HUDEP-2 (cell line): Measurements from ENCODE around the gene RMI2.

Experiments used
- DNase-seq, 76 experiments: peaks; one replicate each; lab custom pipeline; 2025; ENCODE audit not compliant: unreplicated experiment in 76 of 76; lab: John Stamatoyannopoulos, UW

The RMI2 gene

DNA sequence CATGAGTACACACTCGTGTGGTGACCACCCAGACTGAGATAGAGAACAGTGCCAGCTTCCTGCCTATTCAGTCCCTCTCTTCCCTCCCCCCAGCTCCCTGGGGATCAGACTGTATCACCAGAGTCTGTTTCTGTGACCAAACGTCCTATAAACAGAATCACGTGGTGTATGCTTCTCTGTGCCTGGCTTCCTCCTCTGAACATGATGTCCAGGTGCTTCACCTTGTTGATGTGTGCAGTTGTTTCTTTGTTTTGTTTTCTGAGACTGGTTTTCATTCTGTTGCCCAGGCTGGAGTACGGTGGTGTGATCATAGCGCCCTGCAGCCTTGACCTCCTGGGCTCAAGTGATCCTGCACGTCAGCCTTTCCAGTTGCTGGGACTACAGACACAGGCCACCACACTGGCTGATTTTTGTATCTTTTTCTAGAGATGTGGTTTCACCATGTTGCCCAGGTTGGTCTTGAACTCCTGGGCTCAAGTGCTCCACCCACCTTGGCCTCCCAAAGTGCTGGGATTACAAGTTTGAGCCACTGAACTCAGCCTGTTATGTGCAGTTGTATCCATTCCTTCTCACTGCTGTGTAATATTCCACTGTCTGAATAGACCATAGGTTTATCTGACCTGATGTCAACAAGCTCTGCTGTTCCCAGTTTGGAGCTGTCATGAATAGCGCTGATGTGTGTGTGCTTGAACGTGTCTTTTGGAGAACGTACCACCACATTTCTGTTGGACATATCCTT, 35.2 kb upstream of the RMI2 start:
- no peak for DNase-seq

DNA sequence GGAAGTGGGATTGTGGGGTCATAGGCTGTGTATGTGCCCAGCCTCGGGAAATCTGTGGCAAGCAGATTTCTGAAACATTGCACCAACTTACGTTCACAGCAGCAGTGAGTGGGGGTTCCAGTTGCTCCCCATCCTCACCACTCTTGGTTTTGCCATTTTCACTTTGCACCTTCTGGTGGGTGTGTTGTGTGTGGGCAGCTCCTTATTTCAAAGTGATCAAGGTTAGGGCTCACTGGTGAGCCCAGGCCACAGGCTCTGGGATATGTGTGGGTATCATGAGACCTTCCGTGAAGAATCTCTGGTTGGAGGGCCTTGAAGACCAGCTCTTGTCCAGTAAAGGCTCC, 34.7 kb upstream of the RMI2 start:
- DNase-seq: no peak

DNA sequence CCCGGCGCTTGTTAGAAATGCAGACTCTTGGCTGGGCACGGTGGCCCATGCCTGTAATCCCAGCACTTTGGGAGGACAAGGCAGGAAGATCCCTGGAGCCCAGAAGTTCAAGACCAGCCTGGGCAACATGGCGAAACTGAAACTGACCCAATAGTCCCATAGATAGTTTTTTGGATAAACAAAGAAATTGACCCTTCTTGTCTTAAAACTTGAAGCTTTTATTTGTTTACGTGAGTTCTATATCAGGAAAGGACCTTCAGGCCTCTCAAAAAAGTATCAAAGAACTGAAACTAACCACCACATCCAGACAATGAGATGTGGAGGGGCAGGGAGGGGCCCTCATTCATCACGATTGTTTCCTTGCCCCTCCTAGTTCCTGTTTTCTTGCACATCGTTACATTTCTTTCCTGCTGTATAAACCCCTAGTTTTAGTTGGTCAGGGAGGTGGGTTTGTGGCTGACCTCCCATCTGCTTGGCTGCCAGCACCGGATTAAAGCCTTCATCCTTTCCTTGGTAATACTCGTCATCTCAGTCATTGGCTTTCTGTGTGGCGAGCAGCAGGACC, 34.2 kb upstream of the RMI2 start:
- DNase-seq: peak in 1 of 76 experiments; percentile 9

DNA sequence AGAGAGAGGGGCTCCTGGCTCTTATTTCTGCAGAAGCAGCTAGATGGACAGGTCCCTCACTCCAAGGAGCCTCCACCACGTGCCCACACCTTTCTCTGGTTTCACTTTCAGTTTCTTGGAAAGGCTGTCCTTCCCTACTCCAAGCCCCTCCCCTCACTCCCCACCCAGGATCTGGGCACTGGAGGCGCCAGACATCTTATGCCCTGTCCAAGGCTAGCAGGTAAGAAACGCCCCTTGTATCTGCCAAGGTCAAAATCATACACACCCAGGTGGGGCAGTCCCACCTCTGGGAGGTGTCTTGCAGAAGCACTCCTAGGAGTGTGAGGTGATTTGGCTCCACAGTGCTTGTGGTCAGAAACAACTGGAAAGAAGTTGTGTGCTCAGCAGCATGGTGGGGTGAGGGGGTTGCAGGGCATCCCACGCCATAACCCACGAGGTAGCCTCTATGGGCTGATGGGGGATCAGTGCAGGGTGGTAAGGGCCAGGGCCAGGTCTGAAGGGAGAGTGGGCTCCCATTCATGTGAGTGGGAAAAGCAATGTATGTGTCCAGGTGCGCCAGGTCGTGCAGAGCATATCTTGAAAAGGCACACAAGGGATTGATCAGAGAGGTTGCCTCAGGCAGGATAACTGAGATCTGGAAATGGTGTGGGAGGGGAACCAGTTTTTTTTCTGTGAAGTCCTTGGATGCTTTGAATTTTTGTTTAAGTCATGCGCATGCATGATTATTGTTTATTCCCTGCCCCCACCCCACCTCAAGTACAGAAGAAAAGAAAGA, 32.4 kb upstream of the RMI2 start:
- peak in 7 of 76 experiments; percentile 4 to 23 (median 5) for DNase-seq

DNA sequence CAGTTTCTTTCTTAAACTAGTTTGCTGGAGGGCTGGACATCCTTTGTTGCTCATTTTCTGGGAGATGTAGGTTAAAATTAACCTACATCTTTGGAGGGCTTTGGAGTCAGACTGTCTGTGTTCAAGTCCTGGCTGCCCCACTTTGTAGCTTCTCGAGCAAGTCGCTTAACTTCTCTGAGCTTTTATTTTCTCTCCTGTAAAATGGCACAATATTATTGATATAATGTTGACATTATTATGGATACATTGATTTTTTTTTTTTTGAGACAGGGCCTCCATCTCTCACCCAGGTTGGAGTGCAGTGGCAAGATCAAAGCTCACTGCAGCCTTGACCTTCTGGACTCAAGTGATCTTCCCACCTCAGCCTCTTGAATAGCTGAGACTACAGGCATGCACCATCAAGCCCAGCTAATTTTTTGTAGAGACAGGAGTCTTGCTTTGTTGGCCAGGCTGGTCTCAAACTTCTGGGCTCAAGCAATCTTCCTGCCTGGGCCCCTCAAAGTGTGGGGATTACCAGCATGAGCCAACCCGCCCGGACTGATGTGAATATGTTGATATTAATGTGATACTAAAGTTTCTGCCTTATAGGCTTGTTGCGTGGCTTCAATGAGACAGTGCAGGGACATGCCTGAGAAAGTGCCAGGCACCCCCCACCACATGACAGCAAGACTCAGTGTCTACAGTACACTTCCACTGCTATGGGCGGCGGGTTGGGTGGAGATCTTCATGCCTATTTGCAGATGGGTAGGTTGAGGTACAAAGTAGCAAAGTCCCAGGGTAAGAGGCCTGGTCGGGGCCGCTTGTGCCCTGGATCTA, 31.6 kb upstream of the RMI2 start:
- no peak for DNase-seq

DNA sequence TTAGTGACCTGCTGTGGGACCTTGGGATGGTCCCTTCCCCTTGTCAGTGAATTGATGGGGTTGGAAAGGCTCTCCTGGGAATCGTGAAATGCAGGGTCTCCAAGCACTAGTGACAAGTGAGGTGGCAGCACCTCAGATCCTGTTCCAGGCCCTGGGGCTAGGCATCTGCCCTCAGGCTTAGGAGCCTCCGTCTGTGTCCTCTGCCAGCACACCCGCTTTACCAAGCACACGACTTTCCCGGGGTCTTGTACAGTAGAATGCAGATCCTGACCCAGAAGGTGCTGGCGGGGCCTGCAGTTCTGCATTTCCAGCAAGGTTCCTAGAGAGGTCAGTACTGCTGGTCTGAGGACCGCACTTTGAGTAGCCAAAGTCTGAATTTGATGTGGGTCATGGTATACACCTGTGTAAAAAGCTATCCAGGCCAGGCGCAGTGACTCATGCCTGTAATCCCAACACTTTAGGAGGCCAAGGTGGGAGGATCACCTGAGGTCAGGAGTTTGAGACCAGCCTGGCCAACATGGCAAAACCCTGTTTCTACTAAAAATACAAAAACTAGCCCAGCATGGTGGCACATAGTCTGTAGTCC, 30.9 kb upstream of the RMI2 start:
- no peak for DNase-seq

DNA sequence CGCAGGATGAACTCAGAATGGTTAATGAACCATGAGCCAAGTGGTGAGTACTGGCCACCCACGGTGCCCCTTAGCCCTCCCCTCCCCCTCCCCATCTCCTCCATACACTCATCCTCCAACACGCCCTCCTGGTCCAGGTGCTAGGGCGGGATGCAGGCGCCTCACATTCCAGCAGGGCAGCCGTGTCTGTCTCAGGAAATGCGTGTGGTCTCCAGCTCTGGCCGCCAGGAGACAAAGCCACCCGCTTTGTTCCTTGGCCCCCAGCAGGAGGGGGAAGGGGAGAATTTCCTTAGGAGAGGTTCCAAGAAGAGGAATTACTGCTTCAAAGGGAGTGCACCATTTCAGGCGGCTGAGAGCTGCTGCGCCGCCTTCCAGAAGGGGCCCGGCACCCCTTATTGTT, 29.7 kb upstream of the RMI2 start:
- DNase-seq: no peak

DNA sequence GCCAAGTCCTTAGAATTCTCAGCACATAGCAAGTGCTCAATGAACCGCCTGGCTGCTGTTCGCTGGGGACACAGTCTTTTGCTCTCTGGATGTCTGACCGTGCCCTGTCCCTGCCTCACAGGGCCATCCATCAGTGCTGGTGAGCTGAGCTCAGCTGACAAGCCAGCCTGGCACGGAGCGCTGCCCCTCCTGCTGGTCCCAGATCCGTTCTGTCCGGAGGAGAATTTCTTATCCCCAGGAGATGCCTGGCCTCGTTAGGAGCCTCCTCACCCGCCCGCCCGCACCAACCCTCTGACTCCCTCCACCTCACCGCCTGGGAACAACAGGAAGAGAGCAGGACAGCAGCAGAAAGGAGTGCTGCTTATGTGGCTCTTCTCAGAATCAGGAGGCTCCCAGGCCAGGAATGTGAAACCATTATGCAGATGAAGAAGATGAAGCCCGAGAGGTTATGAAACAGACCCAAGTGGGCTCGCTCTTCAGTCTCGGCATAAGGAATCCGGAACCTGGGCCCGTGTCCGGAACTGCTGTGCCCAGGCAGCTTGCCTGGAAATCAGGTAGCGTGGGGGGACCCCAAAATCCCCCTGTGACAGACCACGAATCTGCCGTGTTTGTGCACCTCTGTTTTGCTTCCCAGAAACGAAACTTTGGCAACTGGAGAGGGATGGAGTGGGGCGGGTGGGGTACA, 28.8 kb upstream of the RMI2 start:
- no peak for DNase-seq

DNA sequence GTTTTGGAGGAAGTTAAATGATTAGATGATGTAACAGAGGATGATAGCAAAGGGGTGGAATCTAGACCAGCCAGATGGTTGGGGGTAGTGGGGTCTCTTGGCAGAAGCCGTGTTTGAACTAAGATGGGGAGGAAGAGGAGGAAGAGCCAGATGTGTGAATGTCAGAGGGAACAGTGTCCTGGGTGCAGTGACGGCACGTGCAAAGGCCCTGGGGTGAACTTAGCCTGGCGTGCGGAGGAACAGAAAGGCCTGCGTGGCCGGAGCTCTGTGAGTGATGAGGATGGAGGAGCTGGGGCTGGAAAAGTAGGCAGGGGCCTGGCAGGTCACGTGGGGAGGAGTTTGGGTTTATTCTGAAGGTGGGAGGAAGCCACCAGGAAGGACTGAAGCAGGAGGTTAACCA, 26.4 kb upstream of the RMI2 start:
- no peak for DNase-seq

DNA sequence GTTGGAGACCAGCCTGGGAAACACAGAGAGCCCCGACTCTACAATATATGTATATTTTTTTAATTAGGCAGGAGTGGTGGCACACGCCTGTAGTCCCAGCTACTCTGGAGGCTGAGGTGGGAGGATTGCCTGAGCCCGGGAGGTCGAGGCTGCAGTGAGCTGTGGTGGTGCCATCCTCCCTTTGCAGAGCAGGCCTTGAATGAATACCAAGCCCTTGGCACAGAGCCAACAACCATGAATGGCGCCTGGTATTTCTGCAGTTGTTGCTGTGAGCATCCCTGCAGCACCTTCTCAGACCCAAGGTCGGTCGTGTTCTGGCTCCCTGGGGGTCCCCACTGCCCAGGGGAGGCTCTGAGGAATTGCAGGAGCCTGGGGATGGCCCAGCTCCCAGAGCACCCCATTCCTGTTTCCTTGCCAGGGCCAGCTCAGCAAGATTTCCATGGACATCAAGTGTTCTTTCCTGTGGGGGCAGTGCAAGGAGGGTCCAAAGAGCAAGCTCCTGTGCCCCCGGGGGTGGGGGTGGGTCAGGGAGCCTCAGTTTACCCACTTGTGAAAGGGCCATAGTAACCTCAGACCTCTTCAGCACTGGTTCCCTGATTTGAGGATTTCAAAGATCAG, 25.6 kb upstream of the RMI2 start:
- DNase-seq: peak in 14 of 76 experiments; percentile 2 to 25 (median 13)

DNA sequence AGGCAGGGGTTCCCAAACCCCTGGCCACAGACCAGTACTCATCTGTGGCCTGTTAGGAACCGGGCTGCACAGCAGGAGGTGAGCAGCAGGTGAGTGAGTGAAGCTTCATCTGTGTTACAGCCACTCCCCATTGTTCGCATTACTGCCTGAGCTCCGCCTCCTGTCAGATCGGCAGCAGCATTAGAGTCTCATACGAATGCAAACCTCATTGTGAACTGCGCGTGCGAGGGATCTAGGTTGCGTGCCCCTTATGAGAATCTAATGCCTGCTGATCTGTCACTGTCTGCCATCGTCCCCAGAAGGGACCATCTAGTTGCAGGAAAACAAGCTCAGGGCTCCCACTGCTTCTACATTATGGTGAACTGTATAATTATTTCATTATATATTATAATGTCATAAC, 25.1 kb upstream of the RMI2 start:
- no peak for DNase-seq

DNA sequence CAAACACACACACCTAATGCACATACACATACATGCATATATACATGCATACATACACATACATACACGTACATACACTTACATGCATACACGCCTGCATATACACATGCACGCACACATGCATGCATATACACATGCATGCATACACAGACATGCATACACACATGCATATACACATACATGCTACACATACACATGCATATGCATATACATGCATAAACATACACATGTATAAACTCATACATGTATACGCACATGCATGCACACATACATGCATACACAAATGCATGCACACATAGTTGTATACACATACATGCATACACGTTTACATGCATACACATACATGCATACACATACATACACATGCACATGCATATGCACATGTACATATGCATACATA, 23.6 kb upstream of the RMI2 start:
- DNase-seq: no peak

DNA sequence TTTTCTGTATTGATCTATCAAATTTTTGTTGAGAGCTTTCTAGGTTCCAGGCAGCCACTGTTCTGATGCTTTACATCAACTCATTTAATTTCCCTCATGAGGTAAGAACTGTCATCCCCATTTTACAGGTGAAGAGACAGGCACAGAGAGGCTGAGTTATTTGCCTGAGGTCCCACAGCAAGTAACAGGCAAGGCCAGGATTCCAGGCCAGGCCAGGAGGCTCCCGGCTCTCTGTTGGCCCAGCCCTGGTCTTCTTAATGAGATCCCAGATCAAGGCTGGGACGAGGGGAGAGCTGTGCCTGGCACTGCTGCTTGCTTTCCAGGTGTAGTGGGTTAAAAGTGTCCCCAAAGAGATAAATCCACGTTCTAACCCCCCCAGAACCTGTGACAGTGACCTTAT, 22.4 kb upstream of the RMI2 start:
- DNase-seq: no peak

DNA sequence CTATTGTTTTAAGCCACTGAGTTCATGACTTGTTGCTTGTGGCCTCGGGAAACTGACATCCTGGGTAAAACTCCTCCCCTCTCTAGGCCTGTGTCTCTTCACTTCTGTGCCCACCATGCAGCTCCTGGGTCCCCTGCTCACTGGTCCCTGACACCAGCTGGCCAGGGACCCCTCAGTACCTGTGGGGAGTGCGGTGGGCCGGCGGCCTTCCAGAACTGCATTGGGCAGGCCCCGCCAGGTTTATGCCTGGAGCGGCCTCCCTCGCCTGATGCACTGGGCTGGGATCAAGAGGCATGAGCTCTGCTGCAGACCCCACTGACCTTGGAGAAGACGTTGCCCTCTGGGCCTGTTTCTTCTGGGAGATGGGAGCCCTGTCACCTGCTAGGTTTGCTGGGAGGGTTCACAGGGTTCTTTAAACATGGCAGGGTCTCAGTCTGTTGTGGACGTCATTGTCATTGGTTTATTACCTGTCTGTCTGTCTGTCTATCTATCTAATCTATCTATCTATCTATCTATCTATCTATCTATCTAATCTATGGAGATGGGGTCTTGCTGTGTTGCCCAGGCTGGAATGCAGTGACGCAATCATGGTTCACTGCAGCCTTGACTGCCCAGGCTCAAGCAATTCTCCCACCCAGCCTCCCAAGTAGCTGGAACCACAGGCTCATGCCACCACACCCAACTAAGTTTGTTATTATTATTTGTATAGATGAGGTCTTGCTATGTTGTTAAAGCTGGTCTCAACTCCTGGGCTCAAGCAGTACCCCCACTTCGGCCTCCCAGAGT, 21.5 kb upstream of the RMI2 start:
- no peak for DNase-seq

DNA sequence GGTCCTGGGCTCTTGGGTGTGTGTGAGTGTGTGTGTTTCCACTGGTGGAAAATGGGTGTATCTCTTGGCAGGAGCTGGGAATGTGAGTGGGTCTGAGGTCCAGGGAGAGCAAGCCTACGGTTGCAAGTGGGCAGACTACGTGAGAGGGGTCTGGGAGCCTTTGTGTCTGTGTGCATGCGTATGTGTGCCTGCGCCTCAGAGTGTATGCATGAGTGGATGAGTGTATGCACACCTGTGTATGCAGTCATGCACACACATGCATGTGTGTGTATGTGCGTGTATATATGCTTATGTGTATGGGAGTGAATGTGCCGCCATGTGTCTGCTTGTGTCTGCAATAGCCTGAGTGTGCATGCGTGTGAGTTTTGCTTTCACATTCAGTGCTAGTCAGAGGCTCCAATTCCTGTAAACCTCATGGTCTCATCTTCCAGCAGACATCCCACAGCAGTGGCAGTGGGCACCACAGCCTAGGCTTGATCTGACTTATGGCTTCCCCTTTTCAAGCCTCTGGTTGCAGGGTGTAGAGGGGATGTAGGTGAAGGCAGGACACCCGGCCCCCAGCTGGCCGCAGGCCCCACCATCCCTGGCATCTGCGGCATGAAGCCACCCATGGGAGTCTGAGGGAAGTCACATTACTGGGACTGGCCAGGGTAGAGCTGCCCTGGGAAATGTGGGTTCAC, 19.7 kb upstream of the RMI2 start:
- DNase-seq: no peak

DNA sequence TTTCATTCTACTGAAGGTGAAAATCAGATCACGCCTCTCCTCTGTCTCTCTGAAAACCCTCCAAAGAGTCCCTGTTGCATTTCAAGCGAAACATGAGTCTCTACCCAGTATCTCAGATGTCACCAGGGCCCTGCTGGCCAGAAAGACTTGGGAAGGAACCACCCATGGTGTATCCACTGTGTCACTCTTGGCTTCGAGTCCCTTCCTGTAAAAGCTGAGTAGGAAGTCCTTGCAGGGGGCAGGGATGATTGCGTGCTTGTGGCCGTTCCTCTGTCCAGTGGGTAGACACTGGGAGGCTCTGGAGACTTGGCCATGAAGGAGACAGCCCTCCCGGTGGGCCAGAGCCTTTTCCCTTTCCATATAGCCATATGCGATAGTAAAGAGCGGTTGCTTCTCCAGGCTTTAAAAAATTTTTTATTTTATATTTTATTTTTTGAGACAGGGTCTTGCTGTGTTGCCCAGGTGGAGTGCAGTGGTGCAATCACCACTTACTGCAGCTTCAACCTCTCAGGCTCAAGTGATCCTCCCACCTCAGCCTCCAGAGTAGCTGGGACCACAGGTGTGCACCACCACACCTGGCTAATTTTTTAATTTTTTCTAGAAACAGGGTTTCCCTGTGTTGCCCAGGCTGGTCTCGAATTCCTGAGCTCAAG, 19.0 kb upstream of the RMI2 start:
- DNase-seq: no peak

DNA sequence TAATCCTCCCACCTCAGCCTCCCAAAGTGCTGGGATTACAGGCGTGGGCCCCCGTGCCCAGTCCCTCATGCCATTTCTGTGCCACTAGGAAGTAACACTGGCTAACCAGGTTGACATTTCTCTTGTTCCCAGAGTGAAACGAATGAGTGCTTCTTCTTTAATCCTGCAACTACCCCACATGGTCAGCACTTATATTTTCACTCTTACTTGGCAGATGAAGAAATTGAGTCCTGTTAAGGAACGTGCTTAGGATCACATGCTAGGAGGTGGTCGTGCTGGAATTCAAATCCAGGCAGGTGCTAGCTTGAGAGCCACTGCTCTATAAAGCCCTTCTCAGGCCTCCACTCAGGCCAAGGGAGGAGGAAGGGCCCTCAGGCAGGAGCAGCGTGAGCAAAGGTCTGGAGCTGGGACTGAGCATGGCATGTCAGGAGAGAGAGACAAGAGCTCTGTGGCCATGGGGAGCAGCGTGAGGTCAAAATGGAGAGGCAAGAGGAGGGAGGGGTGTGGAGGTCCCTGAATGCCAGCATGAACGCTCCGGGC, 18.5 kb upstream of the RMI2 start:
- no peak for DNase-seq
